OCI-LY7 (cell line): ENCODE measurements around the gene CMIP. TPM values are rescaled to one million over a fixed set of nuclear protein-coding genes. Genes with fewer than 3 reads are reported as not detected.

ENCODE experiments used
- BruUV-seq: library from RNA; stranded (reverse); fragments of 400-500 nt; replicated peaks from 2 replicates; lab custom pipeline; 2021; lab: Mats Ljungman, UMichigan
- CTCF ChIA-PET: fragments of 300-600 bp; sonication (Branson Sonifier 250); formaldehyde crosslinking; loops from one replicate; lab custom pipeline; 2022; ENCODE audit warnings: antibody characterized with exemption; ENCODE audit not compliant: unreplicated experiment; lab: Charles Lee
- POLR2A ChIA-PET: fragments of 300-600 bp; sonication (Branson Sonifier 250); formaldehyde crosslinking; loops from one replicate; lab custom pipeline; 2022; ENCODE audit warnings: antibody characterized with exemption; lab: Charles Lee
- DNase-seq: peaks from one replicate; pipeline ENCODE4 v3.0.0-alpha.2; 2015; ENCODE audit warnings: low spot score
- H2AFZ ChIP-seq: fragments of 200-600 bp; sonication (generic), shearing (Covaris generic); 2 replicates; pipeline ENCODE4 v1.6.1; 2014; ENCODE audit warnings: mild to moderate bottlenecking, antibody characterized with exemption, low read length, moderate library complexity
- H3K27ac ChIP-seq: fragments of 200-600 bp; sonication (generic); 2 replicates; pipeline ENCODE4 v1.5.1; 2014; ENCODE audit warnings: mixed run types, low read depth, mild to moderate bottlenecking, moderate library complexity, low read length, inconsistent platforms; ENCODE audit not compliant: poor library complexity, severe bottlenecking
- H3K36me3 ChIP-seq: fragments of 200-600 bp; sonication (generic); 2 replicates; pipeline ENCODE4 v1.6.1; 2014; ENCODE audit warnings: mild to moderate bottlenecking, antibody characterized with exemption, low read length, moderate library complexity, mixed read lengths; ENCODE audit not compliant: insufficient read depth
- H3K4me1 ChIP-seq: fragments of 200-600 bp; sonication (generic); 2 replicates; pipeline ENCODE4 v1.5.1; 2014; ENCODE audit warnings: mild to moderate bottlenecking, low read length; ENCODE audit not compliant: insufficient read depth, poor library complexity, severe bottlenecking
- H3K4me2 ChIP-seq: fragments of 200-600 bp; sonication (generic); 2 replicates; pipeline ENCODE4 v1.6.1; 2014; ENCODE audit warnings: mild to moderate bottlenecking, low read length
- H3K4me3 ChIP-seq: fragments of 200-600 bp; sonication (generic); 2 replicates; pipeline ENCODE4 v1.5.1; 2014; ENCODE audit warnings: mild to moderate bottlenecking, low read depth, low read length; ENCODE audit not compliant: poor library complexity, severe bottlenecking
- H3K79me2 ChIP-seq: fragments of 200-600 bp; sonication (generic); 2 replicates; pipeline ENCODE4 v1.6.1; 2016; ENCODE audit warnings: low read depth, mild to moderate bottlenecking, low read length, moderate library complexity, mixed read lengths; ENCODE audit not compliant: insufficient read depth
- H3K9me2 ChIP-seq: fragments of 200-600 bp; sonication (generic); 2 replicates; pipeline ENCODE4 v1.6.1; 2016; ENCODE audit warnings: mild to moderate bottlenecking, low read length, mixed read lengths; ENCODE audit not compliant: insufficient read depth
- H3K9me3 ChIP-seq: fragments of 200-600 bp; sonication (generic); 2 replicates; pipeline ENCODE4 v1.6.1; 2014; ENCODE audit warnings: mild to moderate bottlenecking, mixed run types, low read length, mixed read lengths
- H4K20me1 ChIP-seq: fragments of 200-600 bp; sonication (generic); 2 replicates; pipeline ENCODE4 v1.6.1; 2014; ENCODE audit warnings: mild to moderate bottlenecking, antibody characterized with exemption, low read length, moderate library complexity, mixed read lengths; ENCODE audit not compliant: insufficient read depth
- EZH2phosphoT487 ChIP-seq: fragments of 200-600 bp; sonication (generic); IDR thresholded peaks from 2 replicates; pipeline ENCODE4 v1.6.1; 2018; ENCODE audit warnings: low read depth, borderline replicate concordance, mild to moderate bottlenecking, mixed run types, antibody characterized with exemption, low read length, moderate library complexity, mixed read lengths
- intact Hi-C: fragments of 100-400 bp; cut with micrococcal nuclease; formaldehyde crosslinking; loops from one replicate; pipeline ENCODE4 v1.10.0; 2022; ENCODE audit not compliant: unreplicated experiment
- total RNA-seq, 2 experiments: library from RNA; depleted of rRNA in 1 of 2; stranded (reverse); fragments of >200 nt in 1 of 2; shearing (Covaris generic) in 1 of 2; gene quantifications; 2 replicates each; pipeline ENCODE4 v1.2.3, GENCODE V29; 2014 to 2022
- TF ChIP-seq, protein P1 (sequence below): fragments of 200-600 bp; sonication (generic); conservative IDR thresholded peaks from 2 replicates; pipeline ENCODE4 v1.5.1; 2014; ENCODE audit warnings: mild to moderate bottlenecking, antibody characterized with exemption, low read length, moderate library complexity, mixed read lengths

CMIP gene
- total RNA-seq, 2 experiments from 2014 or later = 15.4 to 70.3 TPM

DNA sequence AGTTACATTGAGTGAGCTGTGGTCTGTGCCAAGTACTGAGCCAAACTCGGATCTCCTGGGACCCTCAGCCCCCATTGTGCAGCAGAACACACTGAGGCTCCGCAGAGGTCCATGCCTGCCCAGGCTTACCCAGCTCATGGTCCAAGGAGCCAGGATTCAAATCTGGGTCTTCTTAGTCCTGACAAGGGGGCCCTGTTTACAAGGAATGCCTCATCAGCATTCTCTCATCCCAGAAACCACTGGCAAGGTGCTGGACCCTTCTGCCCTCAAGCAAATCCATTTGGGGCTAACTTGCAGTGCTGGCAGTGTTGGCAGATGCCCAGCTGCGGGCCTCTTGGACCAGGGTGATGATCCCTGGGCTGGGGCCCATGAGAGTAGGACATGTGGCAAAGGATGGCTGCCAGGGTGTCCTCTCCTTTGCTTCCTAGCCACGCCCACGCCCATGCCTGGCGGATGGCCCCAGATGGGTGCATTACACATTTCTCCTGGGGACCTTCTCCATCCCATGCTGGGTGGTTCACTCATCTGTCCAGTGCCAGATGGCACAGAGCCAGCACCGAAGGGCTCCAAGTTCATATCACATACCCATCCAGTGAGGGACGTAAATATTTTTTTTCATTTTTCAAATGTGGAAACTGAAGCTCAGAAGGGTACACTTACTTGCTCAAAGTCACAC is 117.7 kb downstream of the CMIP start:
- no peak for DNase-seq
- BruUV-seq = no TSS peak
- no peaks in the 10 kb centered on the region for H3K36me3 ChIP-seq
- H3K9me2 ChIP-seq = no peaks in the 10 kb centered on the region
- CTCF ChIA-PET = no interaction called here
- no peaks in the 10 kb centered on the region for H3K4me1 ChIP-seq
- H3K4me3 ChIP-seq = no peak overlapping the region
- POLR2A ChIA-PET = interaction anchor here (1.3 kb wide), 1 partner anchor 17 kb away, joined by 3 read pairs; no protein-coding TSS in a partner anchor
- H4K20me1 ChIP-seq = no peaks in the 10 kb centered on the region
- H3K27ac ChIP-seq = no peak overlapping the region
- no peak overlapping the region for H2AFZ ChIP-seq
- TF ChIP-seq EZH2phosphoT487 = no peak
- TF ChIP-seq, protein P1, sequence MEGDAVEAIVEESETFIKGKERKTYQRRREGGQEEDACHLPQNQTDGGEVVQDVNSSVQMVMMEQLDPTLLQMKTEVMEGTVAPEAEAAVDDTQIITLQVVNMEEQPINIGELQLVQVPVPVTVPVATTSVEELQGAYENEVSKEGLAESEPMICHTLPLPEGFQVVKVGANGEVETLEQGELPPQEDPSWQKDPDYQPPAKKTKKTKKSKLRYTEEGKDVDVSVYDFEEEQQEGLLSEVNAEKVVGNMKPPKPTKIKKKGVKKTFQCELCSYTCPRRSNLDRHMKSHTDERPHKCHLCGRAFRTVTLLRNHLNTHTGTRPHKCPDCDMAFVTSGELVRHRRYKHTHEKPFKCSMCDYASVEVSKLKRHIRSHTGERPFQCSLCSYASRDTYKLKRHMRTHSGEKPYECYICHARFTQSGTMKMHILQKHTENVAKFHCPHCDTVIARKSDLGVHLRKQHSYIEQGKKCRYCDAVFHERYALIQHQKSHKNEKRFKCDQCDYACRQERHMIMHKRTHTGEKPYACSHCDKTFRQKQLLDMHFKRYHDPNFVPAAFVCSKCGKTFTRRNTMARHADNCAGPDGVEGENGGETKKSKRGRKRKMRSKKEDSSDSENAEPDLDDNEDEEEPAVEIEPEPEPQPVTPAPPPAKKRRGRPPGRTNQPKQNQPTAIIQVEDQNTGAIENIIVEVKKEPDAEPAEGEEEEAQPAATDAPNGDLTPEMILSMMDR = no peak
- H3K79me2 ChIP-seq = no peaks in the 10 kb centered on the region
- no peak overlapping the region for H3K4me2 ChIP-seq
- intact Hi-C loops = no loop called here
- H3K9me3 ChIP-seq = no peaks in the 10 kb centered on the region

DNA sequence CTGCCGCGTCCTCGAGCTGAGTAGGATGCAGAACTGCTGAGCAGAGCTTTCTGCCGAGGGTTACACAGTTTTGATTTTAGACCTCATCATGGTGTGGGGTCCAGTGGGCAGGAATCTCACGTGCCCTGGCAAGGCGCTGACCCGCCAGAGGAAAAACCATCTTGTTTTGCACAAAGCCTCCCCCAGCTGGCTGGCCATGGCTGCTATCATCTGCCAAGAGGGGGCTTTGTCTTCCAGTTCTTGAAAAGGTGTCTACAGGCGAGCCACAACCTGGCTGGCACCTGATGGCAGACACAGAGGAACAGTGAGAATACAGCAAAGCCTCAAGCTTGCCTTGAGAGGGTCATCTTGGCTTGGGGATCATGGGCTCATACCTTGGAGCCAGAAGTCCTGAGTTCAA is 118.3 kb downstream of the CMIP start:
- Histone ChIP-seq H4K20me1 (no peaks in the 10 kb centered on the region), H3K36me3 (no peaks in the 10 kb centered on the region), H3K27ac (no peak overlapping the region), H3K9me3 (no peaks in the 10 kb centered on the region), H3K4me2 (no peak overlapping the region), H3K4me1 (no peaks in the 10 kb centered on the region), H2AFZ (no peak overlapping the region), H3K9me2 (no peaks in the 10 kb centered on the region), H3K79me2 (no peaks in the 10 kb centered on the region), H3K4me3 (no peak overlapping the region)
- DNase-seq = no peak
- CTCF ChIA-PET = no interaction called here
- POLR2A ChIA-PET = interaction anchor here (1.3 kb wide), 1 partner anchor 18 kb away, joined by 3 read pairs; no protein-coding TSS in a partner anchor
- no TSS peak for BruUV-seq
- intact Hi-C loops = no loop called here
- TF ChIP-seq EZH2phosphoT487 = no peak
- TF ChIP-seq, protein P1 = no peak

GRCh38 chr16:81564421-81564911 is 119.9 kb downstream of the CMIP start:
- no peaks in the 10 kb centered on the region for H3K36me3 ChIP-seq
- POLR2A ChIA-PET = no interaction called here
- H3K4me3 ChIP-seq = no peak overlapping the region
- BruUV-seq = no TSS peak
- CTCF ChIA-PET = interaction anchor here (0.5 kb wide), 1 partner anchor 57 kb away, joined by 4 read pairs; no protein-coding TSS in a partner anchor
- H3K4me1 ChIP-seq = no peaks in the 10 kb centered on the region
- TF ChIP-seq EZH2phosphoT487 = no peak
- TF ChIP-seq, protein P1 = no peak
- H3K9me2 ChIP-seq = no peaks in the 10 kb centered on the region
- H2AFZ ChIP-seq = no peak overlapping the region
- no peaks in the 10 kb centered on the region for H4K20me1 ChIP-seq
- no peak overlapping the region for H3K27ac ChIP-seq
- intact Hi-C loops = no loop called here
- no peaks in the 10 kb centered on the region for H3K9me3 ChIP-seq
- H3K4me2 ChIP-seq = no peak overlapping the region
- no peak for DNase-seq
- no peaks in the 10 kb centered on the region for H3K79me2 ChIP-seq
